ENCODE measurements around the gene IKBKG.

- no peak for TF ChIP-seq EZH2 (IDR thresholded peaks at IDR 0.05; ENCODE audit: low read length, unreplicated experiment)
- TF ChIP-seq CTCF (conservative IDR thresholded peaks at IDR 0.05; ENCODE audit: low read depth, low read length), result no peak
Measured at GRCh38 chrX:154513716-154514115, 33.7 kb upstream of the IKBKG start.

Data from PC-3 (cell line).